Pulmonary artery endothelial cell (primary cell): ENCODE data around the gene PGC. TPM values are rescaled to one million over a fixed set of nuclear protein-coding genes. Genes with fewer than 3 reads are reported as not detected.

Experiments
- DNase-seq: peaks from one replicate; pipeline ENCODE4 v3.0.0-alpha.2; 2011; ENCODE audit warnings: low read depth, low spot score
- total RNA-seq: library from RNA; depleted of rRNA; stranded (reverse); fragments of >200 nt; gene quantifications from 2 replicates; pipeline ENCODE4 v1.2.3, GENCODE V29; 2014

Gene PGC
- total RNA-seq, 1 donor from 2014 or later: not detected

DNA sequence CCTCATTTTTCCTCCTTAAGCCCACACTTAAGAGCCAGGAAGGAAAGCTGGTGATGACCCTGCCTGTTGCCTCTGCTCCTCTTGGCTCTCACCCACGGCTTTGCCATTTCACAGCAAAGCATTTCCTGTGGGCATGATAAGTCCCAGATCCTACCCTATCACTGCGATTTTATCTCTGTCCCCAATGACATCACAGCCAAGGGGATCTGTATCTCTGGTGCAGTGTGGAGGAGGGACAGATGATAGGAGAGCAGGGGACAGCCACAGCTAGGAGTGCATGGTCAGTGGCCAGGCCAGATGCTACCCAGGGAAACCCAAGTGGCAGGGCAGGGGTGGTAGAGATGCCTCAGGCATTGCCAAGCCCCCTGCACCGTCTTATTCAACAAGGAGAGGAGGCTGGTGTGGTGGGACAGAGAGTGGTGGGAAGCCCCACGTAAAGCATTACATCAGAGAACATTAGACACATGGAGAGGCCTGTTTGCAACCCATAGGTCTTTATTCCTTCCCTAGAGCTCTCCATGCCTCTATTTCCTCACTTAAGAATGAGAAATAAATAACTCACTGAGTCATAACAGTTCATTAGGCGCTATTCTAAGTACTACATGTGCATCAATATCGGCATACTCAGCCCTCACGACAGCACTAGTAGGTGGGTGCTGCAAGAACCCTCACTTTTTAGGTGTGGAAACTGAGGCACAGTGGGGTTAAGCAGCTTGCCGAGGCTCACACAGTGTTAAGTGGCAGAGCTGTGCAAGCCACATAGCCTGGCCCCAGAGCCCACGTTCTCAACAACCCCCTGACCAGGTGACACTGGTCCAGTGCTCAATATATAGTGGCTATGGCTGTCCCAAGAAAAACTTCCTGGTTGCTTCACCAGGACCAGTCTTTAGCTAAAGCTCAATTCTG lies 16.4 kb downstream of the PGC start:
- no peak for DNase-seq

DNA sequence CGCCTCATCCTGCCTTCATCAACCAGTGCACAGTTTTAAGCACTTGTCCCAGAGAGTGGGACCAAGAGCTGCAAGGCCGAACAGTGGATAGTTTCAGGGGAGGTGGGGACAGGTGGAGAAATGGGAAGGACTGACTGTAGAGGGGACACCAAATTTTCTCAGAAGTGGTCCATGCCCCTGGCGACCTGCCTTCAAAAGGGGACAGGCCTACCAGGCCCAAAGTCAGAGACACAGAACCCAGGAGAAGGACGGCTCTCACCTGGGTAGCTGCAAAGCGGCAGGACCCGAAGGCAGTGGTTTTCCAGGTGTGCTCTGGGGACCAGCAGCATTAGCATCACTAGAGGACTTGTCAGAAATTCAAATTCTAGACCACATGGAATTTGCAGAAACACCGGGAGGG lies 17.6 kb downstream of the PGC start:
- no peak for DNase-seq

DNA sequence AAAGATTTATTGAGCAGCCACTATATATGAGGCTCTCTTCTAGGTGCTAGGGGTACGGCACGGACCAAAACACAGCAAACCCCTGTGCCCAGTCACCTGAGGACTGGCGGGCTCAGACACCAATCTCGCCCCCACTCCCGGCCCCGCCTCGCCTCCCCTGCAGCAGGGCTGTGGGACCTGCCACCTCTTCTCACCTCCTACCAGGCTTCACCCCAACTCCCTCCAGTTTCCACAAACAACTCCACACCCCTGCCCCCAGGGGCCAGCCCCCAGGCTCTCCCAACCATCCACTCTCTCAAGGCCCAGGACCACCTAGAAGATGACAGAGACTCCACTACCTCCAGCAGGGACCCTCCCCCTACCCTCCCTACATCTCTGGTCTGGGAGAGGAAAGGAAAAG lies 18.2 kb downstream of the PGC start:
- DNase-seq: no peak

DNA sequence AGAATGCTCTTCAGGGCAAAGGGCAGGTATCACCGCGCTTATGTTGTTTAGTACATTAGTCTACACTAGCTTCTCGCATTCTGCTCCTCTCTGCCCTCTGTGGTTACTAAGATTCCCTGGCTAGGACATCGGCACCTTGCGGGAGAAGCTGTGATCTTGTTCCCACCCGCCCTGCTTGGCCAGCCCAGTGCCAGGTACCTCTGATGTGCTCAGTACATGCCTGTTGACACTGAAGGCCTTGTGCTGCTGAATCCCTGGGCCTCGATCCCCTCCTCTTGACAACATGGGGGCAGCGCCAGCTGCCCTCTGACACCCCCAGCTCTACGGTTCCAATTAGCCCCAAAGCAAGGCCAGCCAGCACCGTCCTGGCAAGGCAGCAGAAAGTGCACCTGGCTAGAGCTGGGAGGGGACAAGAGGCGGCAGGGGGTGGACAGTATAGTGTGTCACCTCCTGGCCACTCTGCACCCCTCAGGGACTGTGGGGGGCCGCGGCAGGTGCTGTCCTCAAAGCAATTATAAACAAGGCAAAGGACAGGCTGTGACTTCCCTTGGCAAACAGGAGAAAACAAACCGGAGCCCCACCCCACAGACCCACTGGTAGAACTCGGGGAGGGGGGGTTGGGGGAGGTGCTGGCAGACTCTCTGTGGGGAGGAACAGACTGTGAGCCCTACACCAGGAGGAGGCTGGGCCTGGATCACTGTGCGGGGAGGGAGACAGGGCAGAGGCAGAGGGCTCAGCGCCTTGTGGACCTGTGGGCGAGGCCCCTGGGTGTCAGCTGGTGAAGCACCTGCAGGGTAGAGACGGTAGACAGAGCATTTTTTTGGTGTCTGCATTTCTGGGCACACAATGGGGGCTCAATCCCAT lies 18.9 kb downstream of the PGC start:
- DNase-seq: no peak

DNA sequence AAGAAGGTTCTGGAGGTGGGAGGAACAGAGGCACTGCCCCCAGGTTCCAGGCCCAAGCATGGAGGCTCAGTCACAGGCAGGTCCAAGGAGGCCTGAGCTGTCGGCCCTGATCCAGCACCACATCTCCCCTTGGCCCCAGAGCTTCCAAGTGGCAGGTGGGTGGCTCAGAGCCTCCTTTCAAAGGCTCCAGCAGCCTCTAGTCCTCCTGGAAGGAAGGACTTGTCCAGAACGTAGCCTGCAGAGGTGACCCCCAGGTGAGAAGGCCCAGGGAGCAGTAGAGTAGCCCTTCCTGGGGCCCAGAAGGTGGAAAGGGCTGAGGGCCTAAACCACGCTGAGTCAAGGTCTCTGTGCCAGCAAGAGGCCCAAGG lies 19.5 kb downstream of the PGC start:
- no peak for DNase-seq

DNA sequence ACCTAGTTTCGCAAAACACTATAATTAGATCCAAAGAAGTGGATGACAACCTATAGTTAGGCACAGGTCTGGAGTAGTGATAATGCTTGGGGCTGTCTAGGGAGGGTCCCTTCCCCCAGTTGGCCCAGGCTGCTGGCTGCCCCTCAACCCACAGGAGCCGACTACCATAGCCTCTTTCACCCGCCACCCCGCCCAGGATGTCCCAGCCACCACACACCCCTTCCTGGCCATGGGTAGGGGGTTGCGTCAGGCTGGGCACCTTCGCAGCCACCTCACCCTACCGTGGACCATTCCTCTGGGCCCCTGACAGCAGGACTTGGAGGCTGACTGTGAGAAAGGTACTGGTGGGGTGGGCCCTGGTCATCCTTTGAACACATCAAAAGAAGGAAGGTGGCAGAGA lies 20.3 kb downstream of the PGC start:
- no peak for DNase-seq

DNA sequence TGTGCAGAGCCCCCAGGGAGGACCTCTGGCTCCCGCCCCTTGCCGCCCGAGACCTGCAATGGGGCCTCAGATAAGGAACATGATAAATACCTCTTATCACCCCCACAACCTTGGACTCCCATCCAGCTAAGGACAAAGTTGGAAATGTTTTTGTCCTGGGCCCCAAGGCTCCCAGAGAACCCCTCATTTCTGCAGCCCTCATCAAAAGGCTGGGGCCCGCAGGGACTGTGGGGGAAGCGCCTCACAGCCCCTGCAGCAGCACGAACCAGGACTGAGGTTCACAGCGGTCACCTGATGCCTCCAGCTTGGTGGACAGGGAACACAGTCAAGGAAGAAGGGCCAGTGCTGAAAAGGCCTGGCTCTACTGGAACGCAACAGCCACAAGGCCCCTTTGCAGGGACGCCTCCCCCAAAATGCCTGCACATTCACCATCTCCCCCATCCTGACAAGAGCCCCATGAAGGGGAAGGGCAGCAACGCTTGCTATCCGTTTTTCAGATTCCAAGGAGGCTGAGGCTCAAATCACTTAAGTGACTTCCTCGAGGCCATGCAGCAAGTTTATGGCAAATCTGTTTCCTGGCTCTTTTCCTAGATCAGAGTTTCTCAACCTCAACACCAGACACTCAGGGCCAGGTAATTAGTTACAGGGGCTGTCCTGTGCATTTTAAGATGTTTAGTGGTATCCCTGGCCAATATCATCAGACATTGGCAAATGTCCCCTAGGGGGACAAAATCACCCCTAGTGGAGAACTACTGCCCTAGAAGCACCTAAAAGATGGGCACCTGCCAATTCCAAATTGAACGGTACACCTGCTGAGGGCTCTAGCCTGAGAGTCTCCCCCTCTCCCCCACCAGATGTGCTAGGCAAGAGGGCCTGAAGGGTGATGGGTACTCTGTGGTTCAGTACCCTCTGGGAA lies 22.4 kb downstream of the PGC start:
- no peak for DNase-seq

DNA sequence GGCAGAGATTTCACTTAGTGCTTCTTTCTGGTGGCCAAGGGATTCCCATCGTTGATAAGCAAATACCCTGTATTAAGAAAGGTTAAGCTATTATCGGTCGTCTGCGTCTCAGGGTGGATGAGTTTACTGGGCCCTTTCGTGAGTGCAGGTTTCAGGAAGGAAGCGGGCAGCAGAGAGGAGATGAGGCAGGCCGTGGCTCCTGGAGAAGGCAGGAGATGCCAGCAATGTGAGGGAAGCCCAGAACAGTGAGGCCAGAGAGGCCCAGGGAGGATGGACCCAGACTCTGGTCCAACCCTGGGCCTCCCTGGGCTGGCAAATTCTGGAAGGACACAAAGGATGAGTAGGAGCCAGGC lies 23.0 kb downstream of the PGC start:
- no peak for DNase-seq

DNA sequence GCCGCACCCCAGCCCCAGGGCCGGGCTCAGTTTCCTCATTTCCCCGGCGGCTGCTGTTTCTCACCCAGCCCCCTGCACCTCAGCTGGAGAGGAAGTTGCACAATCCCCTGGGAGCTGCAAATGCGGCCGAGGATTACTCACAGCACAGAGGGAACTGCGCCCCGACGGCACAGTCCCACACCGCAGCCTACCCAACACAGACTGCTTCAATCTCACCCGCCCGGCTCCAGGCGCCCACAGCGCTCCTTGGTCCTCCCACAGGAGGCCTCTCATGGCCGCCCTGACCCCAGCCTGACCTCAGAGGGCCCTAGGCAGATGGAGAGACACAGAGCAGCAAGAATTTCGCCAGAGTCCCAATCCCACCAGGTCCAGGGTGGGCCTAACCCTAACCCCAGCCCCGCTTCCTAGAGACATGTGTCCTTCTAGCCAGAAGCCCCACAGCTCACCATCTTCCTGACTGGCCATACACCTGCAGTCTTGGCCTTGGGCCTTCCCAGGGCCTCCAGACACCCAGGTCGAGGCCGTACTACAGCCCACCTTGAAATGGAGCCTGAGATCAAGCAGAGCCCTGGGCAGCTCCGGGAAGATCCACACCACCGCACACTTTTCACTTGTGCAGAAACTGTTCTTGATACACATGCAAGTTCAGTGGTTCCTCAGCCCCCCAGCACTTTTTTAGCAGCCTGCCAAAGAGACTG lies 23.5 kb downstream of the PGC start:
- no peak for DNase-seq

DNA sequence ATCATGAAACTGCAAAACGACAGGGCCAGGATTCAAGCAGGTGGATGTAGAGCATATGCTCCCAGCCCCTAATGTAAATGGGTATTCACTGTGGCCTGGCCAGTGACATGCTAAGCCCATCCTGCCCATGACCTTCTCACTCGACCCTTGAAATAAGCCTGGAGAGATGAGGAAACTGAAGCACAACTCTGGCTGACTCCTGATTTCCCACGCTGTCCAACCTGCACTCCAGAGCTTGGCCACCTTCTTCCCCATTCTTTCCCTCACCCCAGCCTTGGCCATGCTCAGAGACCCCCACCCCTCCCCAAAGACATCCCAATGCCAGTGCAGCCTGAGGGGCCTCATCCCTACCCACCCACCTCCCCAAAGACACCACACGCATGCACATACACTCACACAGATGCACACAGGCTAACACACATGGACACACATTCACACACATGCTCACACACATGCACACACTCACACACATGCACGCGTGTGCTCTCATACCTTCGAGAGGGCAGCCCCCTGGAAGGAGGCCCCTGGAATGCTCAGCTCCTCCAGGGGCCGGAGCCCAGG lies 24.1 kb downstream of the PGC start:
- no peak for DNase-seq

DNA sequence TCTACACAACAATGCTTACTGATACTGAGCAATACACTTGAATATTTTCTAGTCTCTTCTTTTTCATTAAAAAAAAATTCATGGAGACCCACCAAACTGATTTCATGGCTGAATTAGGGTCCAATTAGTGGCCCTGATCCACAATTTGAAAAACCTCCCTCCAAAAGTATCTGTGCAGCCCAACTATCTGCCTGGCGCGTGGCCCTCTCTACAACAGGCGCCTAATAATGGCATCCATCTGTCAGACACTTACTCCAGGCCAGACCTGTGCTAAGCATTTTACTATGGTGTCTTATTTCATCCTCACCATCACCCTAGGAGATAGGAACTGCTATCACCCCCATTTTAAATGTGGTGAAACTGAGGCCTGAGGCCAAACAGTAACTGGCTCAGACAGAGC lies 25.8 kb downstream of the PGC start:
- DNase-seq: no peak

DNA sequence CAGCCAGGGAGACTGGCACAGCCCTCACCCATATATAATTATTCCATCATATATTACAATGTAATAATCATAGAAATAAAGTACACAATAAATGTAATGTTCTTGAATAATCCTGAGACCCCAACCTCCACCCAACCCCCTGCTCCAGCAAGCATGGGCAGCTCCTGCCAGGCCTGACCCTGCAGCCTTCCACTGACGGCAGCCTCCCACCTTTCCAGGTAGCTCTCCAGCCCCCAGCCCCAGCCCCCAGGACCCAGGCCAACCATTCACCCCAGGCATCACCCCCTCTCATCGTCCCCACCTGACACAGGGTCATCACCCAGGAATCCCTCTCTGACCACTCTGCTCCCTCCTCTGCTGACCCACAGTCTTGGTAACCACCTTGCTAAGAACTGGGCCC lies 26.4 kb downstream of the PGC start:
- DNase-seq: no peak

DNA sequence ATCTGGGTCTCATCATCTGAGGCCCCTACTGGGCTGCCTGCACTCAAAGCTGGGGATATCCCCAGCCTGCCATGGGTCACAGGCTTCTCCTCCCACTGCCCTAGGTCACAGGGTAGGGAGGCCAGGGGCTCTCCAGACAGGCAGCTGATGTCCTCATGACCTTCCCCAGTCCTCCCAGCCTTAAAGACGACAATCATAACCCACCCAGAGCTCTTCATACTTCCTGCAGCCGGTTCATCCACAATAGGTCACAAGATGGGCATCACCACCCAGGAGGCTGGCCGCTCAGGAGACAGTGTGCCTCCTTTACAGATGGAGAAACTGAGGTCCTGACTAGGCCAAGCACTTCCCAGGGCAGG lies 27.0 kb downstream of the PGC start:
- no peak for DNase-seq

DNA sequence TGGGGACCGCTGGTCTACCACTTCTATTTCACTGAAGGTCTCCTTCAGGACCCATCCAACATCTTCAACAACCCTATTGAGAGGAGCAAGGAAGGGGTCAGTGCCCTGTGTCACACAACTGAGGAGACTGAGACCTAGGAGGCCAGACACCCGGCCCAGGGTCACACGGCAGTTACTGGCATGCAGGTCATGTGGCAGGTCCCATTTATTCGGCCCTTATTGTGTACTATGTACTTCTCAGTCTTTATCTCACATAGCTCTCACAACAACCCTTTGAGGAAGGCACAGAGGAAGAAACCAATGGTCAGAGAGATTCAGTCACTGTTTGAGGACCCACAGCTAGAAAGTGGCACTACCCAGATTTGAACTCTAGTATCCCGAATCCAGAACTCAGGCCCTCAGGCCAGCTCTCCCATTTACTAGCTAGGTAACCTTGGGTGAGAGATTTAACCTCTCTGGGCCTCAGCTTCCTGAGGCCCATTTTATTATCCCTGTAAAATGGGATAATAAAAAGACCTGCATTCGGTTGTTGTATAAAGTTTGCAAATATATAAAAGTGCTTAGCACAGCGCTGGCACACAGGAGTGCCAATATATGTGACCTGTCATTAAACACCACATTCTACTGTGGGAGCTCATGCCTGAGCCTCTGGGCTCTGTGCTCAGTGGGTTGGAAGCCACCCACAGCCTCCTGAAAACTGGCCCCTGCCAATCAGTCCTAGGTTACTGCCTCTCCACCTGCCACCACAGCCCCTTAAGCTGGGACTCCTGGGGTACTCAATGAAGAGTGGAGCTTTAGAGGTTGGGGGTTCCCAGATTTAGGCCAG lies 27.5 kb downstream of the PGC start:
- no peak for DNase-seq

DNA sequence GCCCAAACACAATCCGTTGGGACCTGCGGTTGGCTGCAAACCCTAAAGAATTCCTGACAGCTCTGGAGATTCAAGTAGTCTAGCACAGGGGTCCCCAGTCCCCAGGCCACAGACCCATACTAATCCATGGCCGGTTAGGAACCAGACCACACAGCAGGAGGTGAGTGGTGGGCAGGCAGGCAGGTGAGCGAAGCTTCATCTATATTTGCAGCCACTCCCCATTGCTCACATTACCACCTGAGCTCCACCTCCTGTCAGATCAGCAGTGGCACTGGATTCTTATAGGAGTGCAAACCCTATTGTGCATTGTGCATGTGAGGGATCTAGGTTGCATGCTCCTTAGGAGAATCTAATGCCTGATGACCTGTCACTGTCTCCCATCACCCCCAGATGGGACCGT lies 28.4 kb downstream of the PGC start:
- no peak for DNase-seq

DNA sequence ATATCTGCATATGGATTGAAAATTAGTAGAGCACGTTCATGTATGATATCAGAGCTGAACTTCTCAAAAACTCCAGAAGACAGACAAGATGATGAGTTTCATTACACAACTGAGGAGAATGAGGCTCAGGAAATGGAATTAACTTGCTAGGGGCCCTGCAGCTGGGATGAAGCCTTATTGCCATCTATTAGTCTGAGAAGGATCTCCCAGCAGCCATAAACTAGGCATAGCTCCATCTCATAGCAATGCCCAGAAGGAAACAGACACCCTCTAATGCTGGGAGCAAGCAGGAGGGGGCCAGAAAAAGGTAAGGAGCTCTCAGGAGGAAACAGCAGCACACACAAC lies 29.8 kb downstream of the PGC start:
- DNase-seq: no peak

DNA sequence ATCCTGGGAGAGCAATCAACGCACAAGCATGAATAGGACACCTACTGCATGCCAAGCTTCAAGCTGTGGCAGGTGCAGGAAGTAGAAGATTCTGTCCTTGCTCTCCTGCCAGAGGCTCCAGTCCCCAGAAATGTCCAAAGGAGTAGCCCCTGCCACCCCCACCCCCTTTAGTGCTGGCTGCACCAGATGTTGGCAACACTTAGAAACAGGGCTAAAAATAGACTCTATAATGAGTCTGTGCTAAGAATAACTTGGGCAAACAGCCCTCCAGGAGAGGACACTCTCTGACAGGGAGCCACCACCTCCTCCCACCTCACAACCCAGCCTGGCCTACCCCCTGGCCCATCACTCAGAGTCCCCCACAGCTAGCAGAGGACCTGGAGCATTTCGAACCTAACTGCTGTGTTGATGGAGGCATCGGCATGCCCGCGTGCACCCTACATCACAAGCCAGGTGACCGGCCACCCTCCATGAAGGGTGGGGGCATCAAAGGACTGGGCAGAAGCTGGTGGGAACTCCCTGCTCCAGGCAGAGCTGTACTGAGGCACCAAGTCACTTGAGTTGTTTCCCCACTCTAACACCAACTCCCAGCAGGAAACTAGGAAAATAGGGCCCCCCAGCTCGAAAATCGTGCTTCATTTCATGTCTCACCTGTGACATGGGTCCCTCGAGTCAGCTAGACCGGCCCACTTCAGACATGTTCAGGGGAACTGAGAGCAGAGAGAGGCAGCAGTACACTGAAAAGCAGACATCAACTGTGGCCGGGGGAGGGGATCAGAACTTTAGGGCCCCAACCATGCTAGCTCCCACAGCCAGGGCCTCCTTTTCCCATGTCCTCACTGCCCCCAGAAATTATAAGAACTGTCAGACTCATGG lies 30.4 kb downstream of the PGC start:
- no peak for DNase-seq

DNA sequence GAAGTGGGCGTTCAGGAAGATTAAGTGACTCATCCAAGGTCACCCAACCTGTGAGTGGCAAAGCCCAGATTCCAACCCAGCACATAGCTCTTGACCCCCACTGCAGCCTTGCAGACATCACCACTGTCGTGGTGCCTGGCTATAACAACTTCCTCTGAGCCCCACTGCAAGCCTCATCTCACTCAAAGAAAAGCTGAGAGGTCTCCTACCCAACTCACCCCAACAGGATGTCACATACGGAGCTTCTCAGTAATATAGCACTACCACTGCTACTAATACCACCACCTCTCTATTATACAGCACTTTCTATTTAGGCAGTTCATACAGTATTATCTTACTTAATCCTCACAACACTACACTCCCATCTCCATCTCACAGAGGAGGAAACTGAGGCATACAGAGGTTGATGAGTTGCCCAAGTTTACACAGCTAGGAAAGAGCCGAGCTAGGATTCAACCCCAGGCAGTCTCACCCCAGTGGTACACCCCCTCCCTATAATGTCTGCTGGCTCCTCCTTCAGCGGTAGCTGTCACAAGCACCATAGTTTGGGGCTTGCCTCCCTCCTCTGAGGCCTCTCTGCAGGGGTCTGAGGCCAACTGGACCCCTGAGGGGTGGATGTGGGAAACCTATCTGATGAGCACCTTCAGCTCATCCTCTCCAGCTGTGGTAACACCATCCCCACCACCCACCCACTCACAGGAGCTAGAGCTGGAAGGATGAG lies 31.2 kb downstream of the PGC start:
- no peak for DNase-seq
